Vagina (tissue), 2 donors: Measurements from ENCODE around the gene BPI.

Experiments
- POLR2A ChIP-seq, 2 donors: fragments of 450-650 bp; IDR thresholded peaks; one replicate each; pipeline ENCODE4 v1.6.1; 2017; ENCODE audit warnings: antibody characterized with exemption in 2 of 2, mild to moderate bottlenecking in 2 of 2, moderate library complexity in 2 of 2
- TF ChIP-seq, protein P1 (sequence below), 3 experiments: fragments of 450-650 bp in 2 of 3; fragments of 200-600 bp in 1 of 3; sonication (generic) in 1 of 3; IDR thresholded peaks; one replicate each; pipeline ENCODE4 v1.5.1; 2017 to 2019; ENCODE audit warnings: antibody characterized with exemption in 3 of 3, mild to moderate bottlenecking in 2 of 3, moderate library complexity in 2 of 3

DNA sequence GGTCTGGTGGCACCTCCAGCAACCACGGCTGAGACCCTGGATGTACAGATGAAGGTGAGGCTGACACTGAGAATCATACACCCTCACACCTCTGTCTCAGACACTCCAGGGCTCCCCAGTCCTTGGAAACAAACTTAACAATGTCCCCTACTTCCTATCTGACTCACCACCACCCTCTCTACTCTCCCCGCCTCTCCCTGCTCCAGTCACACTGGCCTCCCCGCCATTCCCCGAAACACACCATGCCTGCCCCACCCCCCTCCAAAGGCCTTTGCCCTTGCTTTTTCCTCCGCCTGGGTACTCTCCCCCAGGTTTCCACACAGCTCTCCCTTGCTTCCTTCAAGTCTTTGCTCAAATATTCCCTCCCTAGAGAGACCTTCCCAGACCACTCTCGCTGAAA is 16.3 kb downstream of the BPI start:
- no peak for TF ChIP-seq POLR2A (IDR thresholded peaks at IDR 0.05)
- TF ChIP-seq, protein P1, sequence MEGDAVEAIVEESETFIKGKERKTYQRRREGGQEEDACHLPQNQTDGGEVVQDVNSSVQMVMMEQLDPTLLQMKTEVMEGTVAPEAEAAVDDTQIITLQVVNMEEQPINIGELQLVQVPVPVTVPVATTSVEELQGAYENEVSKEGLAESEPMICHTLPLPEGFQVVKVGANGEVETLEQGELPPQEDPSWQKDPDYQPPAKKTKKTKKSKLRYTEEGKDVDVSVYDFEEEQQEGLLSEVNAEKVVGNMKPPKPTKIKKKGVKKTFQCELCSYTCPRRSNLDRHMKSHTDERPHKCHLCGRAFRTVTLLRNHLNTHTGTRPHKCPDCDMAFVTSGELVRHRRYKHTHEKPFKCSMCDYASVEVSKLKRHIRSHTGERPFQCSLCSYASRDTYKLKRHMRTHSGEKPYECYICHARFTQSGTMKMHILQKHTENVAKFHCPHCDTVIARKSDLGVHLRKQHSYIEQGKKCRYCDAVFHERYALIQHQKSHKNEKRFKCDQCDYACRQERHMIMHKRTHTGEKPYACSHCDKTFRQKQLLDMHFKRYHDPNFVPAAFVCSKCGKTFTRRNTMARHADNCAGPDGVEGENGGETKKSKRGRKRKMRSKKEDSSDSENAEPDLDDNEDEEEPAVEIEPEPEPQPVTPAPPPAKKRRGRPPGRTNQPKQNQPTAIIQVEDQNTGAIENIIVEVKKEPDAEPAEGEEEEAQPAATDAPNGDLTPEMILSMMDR (IDR thresholded peaks at IDR 0.05) = no peak
